HG03571 (cell line): ENCODE data around the gene ELFN2.
"Not testable (repeated sequence)": the region's sequence is repeated elsewhere in the genome, so short reads cannot be mapped to it uniquely, and the experiment has no call there.

ENCODE experiments used
- ATAC-seq: cut with Tn5 transposase; IDR thresholded peaks from one replicate; pipeline ENCODE4 v1.9.1; 2021; ENCODE audit not compliant: unreplicated experiment

ELFN2 gene

DNA sequence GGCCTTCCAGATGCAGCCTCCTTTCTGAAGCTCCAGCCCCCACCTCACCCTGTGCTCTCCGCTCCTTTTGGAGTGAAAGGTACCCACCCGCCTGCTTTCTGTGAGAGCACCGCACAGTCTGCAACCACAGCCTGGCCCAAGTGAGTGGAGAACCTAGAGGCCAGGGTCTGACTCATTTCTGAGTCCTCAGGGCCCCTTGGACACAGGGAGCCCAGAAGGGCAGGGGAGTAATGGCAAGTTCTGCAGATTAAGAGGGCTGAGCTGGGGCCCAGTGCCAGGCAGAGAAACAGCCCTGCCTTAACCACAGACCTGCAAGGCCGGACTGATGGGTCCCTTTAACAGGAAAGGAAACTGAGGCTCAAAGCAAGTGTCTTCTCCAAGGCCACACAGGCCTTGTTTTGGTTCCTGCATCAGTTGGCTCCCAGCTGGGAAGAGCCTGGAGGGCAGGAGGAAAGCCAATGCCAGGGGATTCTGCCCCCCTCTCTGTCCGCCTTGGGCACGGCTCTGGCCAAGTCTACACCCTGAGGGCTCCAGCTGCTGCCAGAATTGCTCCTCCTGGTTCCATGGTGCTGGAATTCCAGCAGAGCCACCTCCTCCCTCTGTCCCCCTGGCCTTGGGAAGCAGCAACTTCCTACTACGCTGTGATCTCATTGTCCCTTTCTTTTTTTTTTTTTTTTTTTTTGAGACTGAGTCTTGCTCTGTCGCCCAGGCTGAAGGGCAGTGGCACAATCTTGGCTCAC lies 89.9 kb downstream of the ELFN2 start:
- no peak for ATAC-seq

DNA sequence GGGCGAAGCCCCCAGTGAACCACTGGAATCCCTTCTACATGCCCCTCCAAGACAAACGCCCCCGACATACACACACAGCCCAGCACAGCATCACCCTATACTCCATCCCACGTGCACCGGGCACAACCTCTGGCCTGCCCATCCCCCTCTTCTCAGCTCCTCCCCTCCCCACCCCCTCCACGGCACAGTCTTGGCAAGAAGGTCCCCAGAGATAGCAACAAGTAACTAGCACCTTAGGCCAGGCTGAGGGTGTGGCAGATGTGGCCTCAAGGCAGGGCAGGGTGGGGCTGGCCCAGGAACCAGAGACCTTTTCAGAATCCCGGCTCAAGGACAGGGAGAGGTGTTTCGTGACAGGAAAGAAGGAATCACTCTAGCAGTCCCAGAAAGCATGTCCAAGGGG lies 90.7 kb downstream of the ELFN2 start:
- ATAC-seq = no peak

DNA sequence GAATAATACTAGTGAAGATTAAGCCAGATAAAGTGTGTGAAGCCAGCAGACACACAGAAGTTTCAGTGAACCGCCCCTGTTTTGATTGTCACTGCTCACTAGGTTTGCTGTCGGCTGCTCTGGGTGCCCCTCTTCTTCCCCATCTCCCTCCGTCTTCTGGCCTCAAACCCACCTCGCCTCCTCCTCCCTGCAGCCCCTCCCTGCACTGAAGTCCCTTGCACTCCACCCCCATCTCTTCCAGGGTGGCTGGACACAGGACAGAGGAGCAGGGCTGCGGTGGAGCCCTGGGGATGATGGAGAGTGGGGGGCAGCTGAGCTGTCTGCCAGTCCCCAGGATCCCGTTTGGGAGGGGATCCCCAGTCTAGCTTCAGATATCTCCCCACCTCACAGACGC lies 91.5 kb downstream of the ELFN2 start:
- ATAC-seq = no peak

DNA sequence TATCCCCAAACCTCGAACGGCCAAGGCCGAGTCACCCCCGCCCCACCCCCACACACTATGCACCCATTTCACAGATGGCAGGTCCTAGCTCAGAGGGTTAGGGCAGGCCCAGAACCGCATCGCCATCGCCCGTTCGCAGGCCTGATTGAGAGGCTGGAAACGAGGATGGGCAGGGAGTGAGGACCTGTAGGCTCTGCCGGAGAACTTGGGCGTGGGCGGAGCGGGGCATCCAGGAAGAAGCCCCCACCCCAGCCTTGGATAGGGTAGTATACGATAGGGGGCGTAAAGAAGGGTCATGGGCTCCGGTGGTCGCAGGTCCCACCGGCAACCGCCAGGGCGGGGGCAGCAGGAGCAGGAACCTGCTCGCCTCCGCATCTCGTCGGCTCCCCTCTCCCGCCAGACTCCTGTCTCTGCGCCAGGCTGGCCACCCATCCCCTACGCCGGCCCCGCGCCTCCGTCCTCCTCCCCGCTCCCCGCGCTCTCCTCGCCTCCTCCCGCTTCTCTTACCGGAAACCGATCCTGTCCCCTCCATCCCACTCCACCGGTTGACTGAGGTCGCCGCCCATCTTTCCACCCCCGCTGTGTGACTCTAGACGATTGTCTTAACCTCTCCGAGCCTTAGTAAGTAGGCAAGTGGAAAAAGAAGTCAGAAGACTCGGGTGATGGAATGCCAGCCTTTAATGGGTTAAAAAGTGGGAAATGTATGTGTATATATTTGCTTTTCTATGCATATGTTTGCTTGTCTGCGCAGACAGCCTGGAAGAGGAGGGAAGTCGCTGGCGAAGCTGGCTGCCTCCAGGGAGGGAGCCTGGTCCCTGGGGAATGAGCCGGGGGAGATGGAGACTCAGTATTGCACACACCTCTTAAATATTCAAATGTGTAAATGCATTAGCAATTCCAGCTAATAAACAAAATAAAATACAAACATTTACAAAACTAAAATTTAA lies 92.1 kb downstream of the ELFN2 start:
- no peak for ATAC-seq

DNA sequence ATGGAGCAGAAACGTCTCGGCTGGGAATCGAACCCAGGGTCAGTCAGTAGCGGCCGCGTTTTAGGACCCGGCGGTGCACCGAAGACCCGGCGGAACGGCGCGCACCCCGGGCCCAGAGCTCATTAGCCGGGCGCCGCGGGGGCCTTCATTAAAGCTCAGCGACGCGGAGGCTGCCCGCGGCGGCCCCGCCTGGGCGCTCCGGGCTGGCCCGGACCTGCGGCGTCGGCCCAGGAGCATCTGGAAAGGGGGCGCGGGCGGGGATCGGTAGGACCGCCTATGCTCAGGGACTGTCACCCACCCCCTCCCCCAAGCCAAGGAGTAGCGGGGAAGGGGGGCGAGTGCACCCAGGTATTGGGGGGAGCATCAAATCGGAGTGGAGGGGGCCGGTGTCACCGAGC lies 92.8 kb downstream of the ELFN2 start:
- no peak for ATAC-seq

DNA sequence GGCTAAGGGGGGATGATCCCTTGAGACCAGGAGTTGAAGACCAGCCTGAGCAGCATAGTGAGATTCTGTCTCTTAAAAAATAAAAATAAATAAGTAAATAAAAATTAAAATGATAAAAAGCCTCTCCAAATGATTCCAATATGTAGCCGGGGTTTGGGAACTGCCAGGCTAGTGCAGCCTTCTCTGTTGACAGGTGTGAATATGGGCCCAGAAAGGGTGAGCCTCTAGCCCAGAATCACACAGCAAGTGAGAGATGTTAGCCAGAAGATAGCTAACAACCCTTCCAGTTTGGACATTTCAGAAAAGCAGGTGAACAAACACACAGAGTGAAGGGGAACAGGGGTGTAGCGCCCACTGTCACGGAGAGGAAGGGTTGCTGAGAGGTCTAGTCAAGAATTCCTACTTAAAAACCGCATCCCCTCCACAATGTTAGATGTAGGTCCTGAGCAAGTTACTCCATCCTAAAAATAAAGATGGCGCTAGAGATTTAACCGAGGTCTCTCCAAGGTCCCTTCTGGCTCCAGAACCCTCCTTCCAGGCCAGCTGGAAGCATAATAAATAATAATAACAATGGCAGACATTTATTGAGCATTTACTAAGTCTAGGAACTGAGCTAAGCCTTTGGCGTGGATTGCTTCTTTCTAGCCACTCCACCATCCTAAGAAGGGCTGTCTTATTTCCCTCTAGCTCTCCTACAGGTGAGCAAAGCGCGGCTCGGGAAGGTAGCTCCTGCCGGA lies 93.4 kb downstream of the ELFN2 start:
- no peak for ATAC-seq

DNA sequence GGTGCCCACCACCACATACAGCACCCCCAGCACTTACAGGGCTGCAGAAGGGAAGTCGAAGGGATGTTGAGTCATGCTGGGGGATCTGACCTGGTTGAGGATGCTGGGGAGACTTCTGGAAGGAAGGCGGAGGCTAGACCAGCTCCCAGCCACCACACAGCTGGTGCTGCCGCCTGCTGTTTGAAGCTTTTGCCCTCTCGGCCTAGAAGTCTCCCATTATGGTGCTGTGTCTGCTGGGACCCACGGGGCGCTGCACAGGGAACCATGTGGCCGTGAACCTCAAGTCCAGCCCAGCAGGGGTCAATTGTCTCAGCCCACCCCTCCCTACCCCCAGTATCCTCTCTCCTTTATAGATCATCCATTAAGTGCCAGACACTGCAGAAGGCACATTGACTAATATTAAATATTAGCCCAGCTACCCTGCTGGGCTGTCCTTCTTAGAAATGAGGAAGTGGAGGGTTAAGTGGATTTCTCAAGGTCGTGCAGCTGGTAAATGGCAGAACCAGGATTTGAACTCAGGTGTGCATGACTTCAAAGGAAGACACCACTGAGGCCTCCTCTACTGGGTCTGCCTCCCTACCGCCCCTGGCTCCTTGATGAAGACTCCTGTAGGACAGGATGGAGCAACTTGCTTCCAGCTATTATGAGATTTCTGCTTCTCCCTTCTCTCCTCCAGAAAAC lies 95.3 kb downstream of the ELFN2 start:
- ATAC-seq = no peak

DNA sequence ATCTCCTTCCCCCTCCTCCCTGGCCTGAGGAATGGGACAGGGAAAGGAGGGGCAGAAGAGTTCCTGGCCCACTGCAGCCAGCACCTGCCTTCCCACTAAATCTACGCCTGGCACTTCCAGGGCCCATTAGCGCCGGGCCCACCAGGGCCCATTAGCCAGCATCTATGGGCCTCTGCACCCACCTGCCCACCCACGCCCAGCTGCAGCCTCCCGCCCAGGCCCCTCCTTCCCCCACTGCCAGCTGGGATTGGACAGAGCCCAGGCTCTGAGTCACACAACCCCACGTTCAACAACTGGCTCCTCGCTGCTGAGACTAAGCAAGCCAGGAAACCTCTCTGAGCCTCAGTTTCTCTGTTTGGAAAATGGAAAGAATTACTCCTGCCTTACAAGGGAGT lies 96.2 kb downstream of the ELFN2 start:
- no peak for ATAC-seq

DNA sequence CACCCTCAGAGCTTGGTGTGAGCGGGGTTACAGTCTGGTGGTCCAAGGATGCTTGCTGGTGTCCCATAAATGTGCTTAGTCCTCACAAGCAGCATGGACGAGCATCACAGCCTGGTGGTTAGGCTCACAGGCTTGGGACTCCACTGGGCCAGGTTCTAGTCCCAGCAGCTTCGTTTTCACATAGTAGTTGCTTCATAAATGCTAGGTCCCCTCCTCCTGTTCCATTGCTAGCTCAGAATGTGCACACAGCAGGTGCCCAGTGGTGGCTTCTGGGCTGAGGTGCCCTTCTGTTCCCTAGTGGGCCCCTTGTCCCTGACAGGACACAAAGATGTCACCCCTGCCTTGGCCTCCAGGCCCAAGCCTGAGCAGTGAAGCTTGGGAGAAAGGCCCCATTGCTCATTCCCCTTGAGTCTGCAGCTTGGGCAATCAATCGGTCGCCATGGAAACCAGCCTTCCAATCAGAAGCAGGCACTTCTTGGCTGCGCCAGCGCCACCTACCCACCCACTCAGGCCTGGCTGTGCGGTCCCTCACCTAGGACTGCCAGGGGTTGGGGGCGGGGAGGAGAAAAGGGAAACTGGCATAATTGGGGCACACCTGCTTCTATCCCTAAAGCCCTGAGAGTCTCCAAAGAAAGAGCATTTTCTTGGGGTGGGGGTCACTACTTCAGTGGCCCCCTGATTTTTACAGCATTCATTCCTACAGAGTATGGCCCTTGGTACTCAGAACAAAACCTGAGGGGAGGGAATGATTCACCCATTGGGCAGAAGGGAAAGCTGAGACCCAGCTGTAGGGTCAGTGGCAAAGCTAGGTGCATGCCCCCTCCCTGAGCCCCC lies 96.9 kb downstream of the ELFN2 start:
- no peak for ATAC-seq

DNA sequence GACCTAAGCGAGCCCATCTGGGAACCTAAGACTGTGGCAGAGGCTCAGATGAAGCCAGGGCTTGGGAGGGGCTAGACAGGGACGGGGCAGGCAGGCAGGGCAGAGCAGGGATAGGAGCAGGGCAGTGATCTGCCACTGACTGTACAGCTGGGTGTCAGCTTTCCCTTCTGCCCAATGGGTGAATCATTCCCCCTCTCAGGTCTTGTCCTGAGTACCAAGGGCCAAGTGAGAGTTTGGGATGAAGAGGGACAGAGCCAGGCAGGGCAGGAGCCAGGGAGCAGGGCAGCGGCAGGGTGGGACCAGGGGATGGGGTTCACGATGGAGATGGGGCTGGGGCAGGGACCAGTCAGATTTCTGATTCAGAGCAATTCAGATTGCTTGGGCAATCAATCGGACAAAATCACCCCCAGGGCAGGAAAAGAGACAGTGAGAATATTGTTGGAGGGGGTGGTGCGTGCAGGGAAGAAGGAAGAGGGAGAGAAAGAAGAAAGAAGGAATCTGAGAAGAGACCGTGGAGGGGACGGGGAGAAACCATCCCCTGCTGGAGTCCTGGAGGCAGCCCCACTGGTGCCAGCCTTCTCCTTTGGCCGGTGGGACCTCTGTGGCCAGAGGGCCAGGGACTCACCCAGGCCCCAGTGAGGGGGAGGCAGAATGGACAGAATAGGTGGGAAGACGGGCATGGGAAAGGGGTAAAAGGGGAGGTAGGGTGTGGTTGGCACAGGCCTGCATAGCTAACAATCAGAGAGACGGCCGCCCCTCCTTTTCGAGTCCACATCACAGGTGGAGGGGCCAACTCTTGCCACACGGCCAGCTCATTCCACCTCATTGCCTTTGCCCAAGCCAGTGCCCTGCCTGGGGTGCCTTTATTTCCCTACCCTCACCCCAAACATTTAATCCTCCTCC lies 97.8 kb downstream of the ELFN2 start:
- ATAC-seq = no peak

DNA sequence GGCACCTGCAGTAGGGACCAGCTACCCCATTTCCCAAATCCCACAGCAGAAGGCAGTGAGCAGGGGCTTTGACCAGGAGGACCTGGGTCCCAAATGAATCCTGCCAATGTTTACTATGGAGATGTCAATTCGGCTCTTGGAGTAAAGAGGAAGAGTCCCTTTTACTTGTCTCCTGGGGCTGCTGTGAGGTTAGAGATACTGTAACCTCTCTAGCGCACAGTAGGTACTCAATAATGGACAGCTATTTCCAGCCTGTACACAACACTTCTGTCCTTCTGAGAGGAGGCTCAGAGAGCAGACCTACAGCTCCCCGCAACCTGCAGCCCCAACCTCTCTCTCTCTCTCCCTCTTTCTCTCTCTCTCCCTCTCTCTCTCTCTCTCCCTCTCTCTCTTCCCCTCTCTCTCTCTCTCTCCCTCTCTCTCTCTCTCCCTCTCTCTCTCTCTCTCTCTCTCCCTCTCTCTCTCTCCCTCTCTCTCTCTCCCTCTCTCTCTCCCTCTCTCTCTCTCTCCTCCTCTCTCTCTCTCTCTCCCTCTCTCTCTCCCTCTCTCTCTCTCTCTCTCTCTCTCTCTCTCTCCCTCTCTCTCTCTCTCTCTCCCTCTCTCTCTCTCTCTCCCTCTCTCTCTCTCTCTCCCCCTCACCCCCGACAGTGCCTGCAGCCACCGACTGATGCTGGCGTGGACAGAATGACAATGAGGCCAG lies 98.6 kb downstream of the ELFN2 start:
- not testable (repeated sequence) for ATAC-seq

DNA sequence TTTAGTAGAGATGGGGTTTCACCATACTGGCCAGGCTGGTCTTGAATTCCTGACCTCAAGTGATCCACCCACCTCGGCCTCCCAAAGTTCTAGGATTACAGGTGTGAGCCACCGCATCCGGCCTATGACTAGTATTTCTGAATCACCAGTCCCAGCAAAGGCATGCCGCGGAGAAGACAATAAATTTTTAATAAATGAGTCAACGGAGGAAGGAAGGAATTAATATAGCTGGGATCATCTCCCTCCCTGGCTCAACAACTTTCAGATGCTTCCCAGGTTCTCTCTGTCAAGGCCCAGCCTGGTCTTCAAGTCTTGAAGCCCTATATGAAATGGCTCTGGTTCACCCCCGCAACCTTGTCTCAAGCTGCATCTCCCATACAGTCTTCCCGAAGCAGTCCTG lies 99.3 kb downstream of the ELFN2 start:
- ATAC-seq = no peak

DNA sequence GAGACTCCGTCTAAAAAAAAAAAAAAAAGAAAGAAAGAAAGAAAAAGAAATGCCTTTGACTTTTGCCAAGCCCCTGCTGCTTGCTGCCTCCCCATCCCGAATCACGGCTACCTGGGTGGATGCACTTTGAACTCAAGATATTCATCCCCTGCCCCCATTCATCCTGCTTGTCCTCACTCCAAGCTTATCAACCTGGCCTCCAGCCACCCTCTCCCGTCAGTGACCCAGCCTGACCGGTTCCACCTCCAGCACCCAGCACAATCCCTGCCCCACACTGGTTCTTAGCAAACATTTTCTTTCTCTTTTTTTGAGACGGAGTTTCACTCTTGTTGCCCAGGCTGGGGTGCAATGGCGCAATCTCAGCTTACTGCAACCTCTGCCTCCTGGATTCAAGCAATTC lies 100.6 kb downstream of the ELFN2 start:
- ATAC-seq = no peak

DNA sequence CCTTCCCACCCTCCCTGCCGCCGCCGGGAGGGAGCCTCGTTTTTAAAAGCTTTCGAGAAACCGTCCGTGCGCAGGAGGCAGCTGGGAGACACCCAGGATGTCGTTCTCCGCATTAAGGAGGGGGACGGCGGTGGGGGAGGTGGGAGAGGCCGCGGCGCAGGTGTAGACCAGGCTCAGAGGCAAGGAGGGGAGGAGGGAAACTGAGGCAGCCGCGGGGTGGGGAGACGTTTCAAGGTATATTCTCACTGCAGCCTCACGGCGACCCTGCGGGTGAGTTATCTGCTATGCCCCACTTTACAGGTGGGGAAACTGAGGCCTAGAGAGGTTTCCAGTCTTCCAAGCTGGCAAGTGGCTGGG lies 102.3 kb downstream of the ELFN2 start:
- no peak for ATAC-seq

DNA sequence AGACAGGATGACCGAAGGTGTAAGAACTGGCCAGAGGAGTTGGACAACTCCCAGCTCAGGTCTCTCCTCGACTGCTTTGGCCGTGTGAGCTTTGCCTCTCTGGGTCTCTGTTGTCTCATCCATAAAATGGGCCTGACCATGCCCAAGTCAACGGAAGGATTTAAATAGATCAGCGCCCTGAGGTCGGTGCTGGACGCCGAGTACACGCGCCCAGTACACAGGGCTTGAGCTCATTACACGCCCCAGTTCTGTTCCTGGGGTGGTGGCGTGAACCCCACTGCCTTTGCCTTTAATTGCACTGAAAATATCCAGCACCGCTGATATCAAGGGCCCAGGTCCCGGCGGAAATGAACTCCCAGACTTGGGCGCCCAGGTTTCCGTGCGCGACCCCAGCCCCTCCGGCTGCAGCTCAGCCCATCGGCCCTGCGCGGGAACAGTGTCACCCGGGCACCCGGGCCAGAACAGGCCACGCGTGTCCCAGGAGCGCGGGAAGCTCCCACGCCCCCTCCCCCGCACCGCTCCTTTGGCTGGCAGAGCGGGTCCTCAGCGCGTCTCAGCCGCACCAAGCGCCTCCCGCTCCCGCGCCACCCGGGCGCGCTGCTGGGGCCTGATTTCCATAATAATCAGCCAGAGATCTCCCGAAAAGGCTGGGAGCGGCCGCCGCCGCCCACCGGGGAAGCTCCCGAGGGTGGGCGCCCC lies 102.8 kb downstream of the ELFN2 start:
- ATAC-seq = no peak

DNA sequence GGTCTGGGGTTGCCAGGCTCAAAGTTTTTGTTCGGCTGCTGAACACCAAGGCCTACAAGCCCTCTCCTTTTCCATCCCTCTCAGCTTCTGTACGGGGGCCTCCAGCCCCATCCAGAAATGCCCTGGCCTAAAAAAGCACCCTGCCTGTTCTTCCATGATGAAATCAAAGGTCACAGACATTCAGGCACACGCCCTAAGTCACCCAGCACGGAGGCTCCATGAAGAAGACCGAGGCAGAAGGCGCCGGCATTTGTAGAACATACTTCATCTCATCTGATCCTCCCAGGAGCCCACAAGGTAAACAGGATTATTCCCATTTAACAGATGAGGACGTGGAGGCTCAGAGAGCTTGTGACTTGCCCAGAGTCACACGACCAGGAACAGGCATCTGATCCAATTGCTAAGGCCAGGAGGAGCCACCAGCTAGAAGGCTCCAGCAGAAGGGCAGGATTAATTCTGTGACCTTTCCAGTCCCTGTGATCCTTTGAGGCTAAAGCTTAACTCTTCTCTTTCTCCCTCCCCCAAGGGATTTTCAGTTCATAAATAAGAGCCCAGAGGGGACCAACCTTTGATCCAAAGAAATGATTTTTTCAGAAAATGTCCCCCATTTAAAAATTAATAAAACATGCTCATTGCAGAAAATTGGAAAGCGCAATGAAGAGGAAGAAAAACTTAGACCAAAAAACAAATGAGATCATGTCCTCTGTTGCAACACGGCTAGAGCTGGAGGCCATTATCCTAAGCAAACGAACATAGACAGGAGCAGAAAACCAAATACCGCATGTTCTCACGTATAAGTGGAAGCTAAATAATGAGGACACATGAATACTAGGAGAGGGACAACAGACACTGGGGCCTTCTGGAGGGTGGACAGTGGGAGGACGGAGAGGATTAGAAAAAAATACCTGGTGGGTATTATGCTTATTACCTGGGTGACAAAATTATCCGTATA lies 106.3 kb downstream of the ELFN2 start:
- no peak for ATAC-seq

DNA sequence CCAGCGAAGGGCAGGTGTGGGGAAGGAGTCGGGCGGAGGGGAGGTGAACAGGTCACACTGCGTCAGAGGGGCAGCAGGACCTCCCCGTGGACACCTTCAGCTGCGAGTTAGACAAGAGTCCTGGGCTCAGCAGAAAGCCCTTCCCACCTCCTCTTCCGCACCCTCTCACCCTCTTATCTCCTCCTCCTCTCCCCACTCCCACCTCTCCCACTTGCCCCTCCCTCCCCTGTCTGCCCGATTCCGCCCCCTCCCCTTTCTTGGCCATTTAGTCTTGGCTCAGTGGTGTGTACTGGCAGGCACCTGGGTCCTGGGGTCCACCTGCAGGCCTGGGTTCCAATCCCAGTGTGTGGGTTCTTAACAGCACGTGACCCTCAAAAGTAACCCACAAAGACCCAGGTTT lies 107.8 kb downstream of the ELFN2 start:
- ATAC-seq = no peak
